ENCODE results near the gene E4F1. TPM values are rescaled to one million over a fixed set of nuclear protein-coding genes. Genes with fewer than 3 reads are reported as not detected.

E4F1 gene
- total RNA-seq: 13.6 TPM
- long read RNA-seq, transcript E4F1-201 (14 exons, 2,573 nt): major isoform, 43 of 90 reads
- long read RNA-seq, partial matches to known transcripts: 11 of 90 reads
- long read RNA-seq, other reads (novel, unspliced or antisense): 36 of 90 reads

- peak; percentile 100 for DNase-seq
- intact Hi-C loops (cut with DNase I): no loop called here
- ATAC-seq (ENCODE audit: poor library complexity): peak; percentile 99
Measured at GRCh38 chr16:2223221-2223941, at the start of gene E4F1. E4F1 (plus strand) TSS chr16:2223591; CDS start chr16:2223614, 23 bp downstream.

GRCh38 chr16:2173916-2174315, 49.5 kb upstream of the E4F1 start:
- DNase-seq: no peak
- intact Hi-C loops (cut with DNase I): no loop called here
- ATAC-seq (ENCODE audit: poor library complexity): no peak

- DNase-seq: no peak
- ATAC-seq (ENCODE audit: poor library complexity): no peak
- intact Hi-C loops (cut with DNase I): no loop called here
Measured at GRCh38 chr16:2174396-2175131, 48.8 kb upstream of the E4F1 start.

GRCh38 chr16:2175454-2175853, 47.9 kb upstream of the E4F1 start:
- intact Hi-C loops (cut with DNase I): no loop called here
- no peak for ATAC-seq (ENCODE audit: poor library complexity)

GRCh38 chr16:2176047-2176446, 47.3 kb upstream of the E4F1 start:
- no peak for ATAC-seq (ENCODE audit: poor library complexity)

More at GRCh38 chr16:2175454-2175853, 47.9 kb upstream of the E4F1 start:
- no peak for DNase-seq

GRCh38 chr16:2177101-2177500, 46.3 kb upstream of the E4F1 start:
- DNase-seq (no peak), ATAC-seq (ENCODE audit: poor library complexity) (no peak)
- intact Hi-C loops (cut with DNase I): no loop called here

More at GRCh38 chr16:2176047-2176446, 47.3 kb upstream of the E4F1 start:
- DNase-seq: no peak
- intact Hi-C loops (cut with DNase I): no loop called here

GRCh38 chr16:2177561-2177960, 45.8 kb upstream of the E4F1 start:
- no peak for DNase-seq
- intact Hi-C loops (cut with DNase I): no loop called here
- ATAC-seq (ENCODE audit: poor library complexity): no peak

GRCh38 chr16:2178321-2179106, 44.9 kb upstream of the E4F1 start:
- DNase-seq (no peak), ATAC-seq (ENCODE audit: poor library complexity) (no peak)
- intact Hi-C loops (cut with DNase I): no loop called here

- DNase-seq (no peak), ATAC-seq (ENCODE audit: poor library complexity) (no peak)
- intact Hi-C loops (cut with DNase I): no loop called here
Measured at GRCh38 chr16:2179107-2179501, 44.3 kb upstream of the E4F1 start.

- DNase-seq: no peak
- ATAC-seq (ENCODE audit: poor library complexity): no peak
- intact Hi-C loops (cut with DNase I): no loop called here
Measured at GRCh38 chr16:2179576-2179975, 43.8 kb upstream of the E4F1 start.

- ATAC-seq (ENCODE audit: poor library complexity) (no peak), DNase-seq (no peak)
- intact Hi-C loops (cut with DNase I): loop anchor here (10.0 kb wide), 1 partner anchor 64 kb away; no protein-coding TSS in a partner anchor
Measured at GRCh38 chr16:2180461-2180860, 42.9 kb upstream of the E4F1 start.

GRCh38 chr16:2180962-2181923, 42.1 kb upstream of the E4F1 start:
- intact Hi-C loops (cut with DNase I): loop anchor here (10.0 kb wide), 1 partner anchor 64 kb away; no protein-coding TSS in a partner anchor
- DNase-seq: no peak
- ATAC-seq (ENCODE audit: poor library complexity): no peak

GRCh38 chr16:2181952-2182351, 41.4 kb upstream of the E4F1 start:
- no peak for DNase-seq
- no peak for ATAC-seq (ENCODE audit: poor library complexity)
- intact Hi-C loops (cut with DNase I): loop anchor here (10.0 kb wide), 1 partner anchor 63 kb away; no protein-coding TSS in a partner anchor

- intact Hi-C loops (cut with DNase I): loop anchor here (10.0 kb wide), 1 partner anchor 61 kb away; no protein-coding TSS in a partner anchor
- DNase-seq: no peak
- ATAC-seq (ENCODE audit: poor library complexity): no peak
Measured at GRCh38 chr16:2183671-2184070, 39.7 kb upstream of the E4F1 start.

- intact Hi-C loops (cut with DNase I): loop anchor here (10.0 kb wide), 1 partner anchor 60 kb away; no protein-coding TSS in a partner anchor
- no peak for ATAC-seq (ENCODE audit: poor library complexity)
- DNase-seq: no peak
Measured at GRCh38 chr16:2184346-2184745, 39.0 kb upstream of the E4F1 start.

- no peak for DNase-seq
- intact Hi-C loops (cut with DNase I): loop anchor here (10.0 kb wide), 1 partner anchor 60 kb away; no protein-coding TSS in a partner anchor
- no peak for ATAC-seq (ENCODE audit: poor library complexity)
Measured at GRCh38 chr16:2184962-2185361, 38.4 kb upstream of the E4F1 start.

- no peak for ATAC-seq (ENCODE audit: poor library complexity)
- intact Hi-C loops (cut with DNase I): loop anchor here (10.0 kb wide), 1 partner anchor 59 kb away; no protein-coding TSS in a partner anchor
Measured at GRCh38 chr16:2186064-2186463, 37.3 kb upstream of the E4F1 start.

GRCh38 chr16:2186505-2186904, 36.9 kb upstream of the E4F1 start:
- intact Hi-C loops (cut with DNase I): loop anchor here (10.0 kb wide), 1 partner anchor 58 kb away; no protein-coding TSS in a partner anchor
- no peak for ATAC-seq (ENCODE audit: poor library complexity)
- no peak for DNase-seq

More at GRCh38 chr16:2186064-2186463, 37.3 kb upstream of the E4F1 start:
- no peak for DNase-seq

All from Right ventricle myocardium superior (tissue), 1 donor.